Medulla oblongata (tissue), 1 donor: ENCODE measurements around the gene ASH1L.
A peak's percentile ranks its signal among the peaks of the same experiment; 100 is the strongest.
"Not testable (repeated sequence)": the region's sequence is repeated elsewhere in the genome, so short reads cannot be mapped to it uniquely, and the experiment has no call there.

Source experiments
- DNase-seq: peaks from one replicate; pipeline ENCODE4 v3.0.0-alpha.2; 2015; ENCODE audit errors: extremely low spot score

The ASH1L gene

GRCh38 chr1:155328856-155329255 lies 233.7 kb downstream of the ASH1L start:
- DNase-seq, result not testable (repeated sequence)

GRCh38 chr1:155327981-155328380 lies 234.6 kb downstream of the ASH1L start:
- DNase-seq, result no peak

- no peak for DNase-seq
Measured at GRCh38 chr1:155326631-155327037, 236.0 kb downstream of the ASH1L start.

GRCh38 chr1:155326020-155326526 lies 236.5 kb downstream of the ASH1L start:
- no peak for DNase-seq

GRCh38 chr1:155325603-155325893 lies 237.1 kb downstream of the ASH1L start:
- DNase-seq, result no peak

GRCh38 chr1:155324717-155325602 lies 237.6 kb downstream of the ASH1L start:
- no peak for DNase-seq

GRCh38 chr1:155324037-155324716 lies 238.4 kb downstream of the ASH1L start:
- DNase-seq, result peak; percentile 97

- peak; percentile 88 for DNase-seq
Measured at GRCh38 chr1:155323729-155324036, 238.9 kb downstream of the ASH1L start.

GRCh38 chr1:155322953-155323728 lies 239.5 kb downstream of the ASH1L start:
- peak; percentile 90 for DNase-seq

GRCh38 chr1:155322571-155322952 lies 240.0 kb downstream of the ASH1L start:
- peak; percentile 50 for DNase-seq

GRCh38 chr1:155321639-155322503 lies 240.7 kb downstream of the ASH1L start:
- DNase-seq, result peak; percentile 3

GRCh38 chr1:155320661-155321617 lies 241.7 kb downstream of the ASH1L start, which contains the start of gene RUSC1:
TSS of gene RUSC1 (plus strand) at chr1:155320894. CDS start at chr1:155321774, 880 bp downstream.
- DNase-seq, result peak; percentile 67

- DNase-seq, result no peak
Measured at GRCh38 chr1:155320252-155320651, 242.4 kb downstream of the ASH1L start.

- DNase-seq, result no peak
Measured at GRCh38 chr1:155319536-155319935, 243.1 kb downstream of the ASH1L start.

GRCh38 chr1:155318082-155318481 lies 244.5 kb downstream of the ASH1L start:
- DNase-seq, result no peak

GRCh38 chr1:155316922-155317321 lies 245.7 kb downstream of the ASH1L start:
- no peak for DNase-seq

GRCh38 chr1:155313261-155313660 lies 249.3 kb downstream of the ASH1L start:
- DNase-seq, result peak; percentile 50

GRCh38 chr1:155309423-155310021 lies 253.1 kb downstream of the ASH1L start:
- peak; percentile 19 for DNase-seq
